PC-9 (cell line): ENCODE measurements around the gene HSPB8.

Experiments
- CTCF ChIP-seq: fragments of 200-600 bp; sonication (generic); conservative IDR thresholded peaks from 2 replicates; pipeline ENCODE4 v1.6.1; 2017; ENCODE audit warnings: mixed run types, antibody characterized with exemption, mild to moderate bottlenecking, moderate library complexity
- EZH2 ChIP-seq: fragments of 200-600 bp; sonication (generic); IDR thresholded peaks from 2 replicates; pipeline ENCODE4 v1.8.0; 2017; ENCODE audit warnings: antibody characterized with exemption, low read depth

DNA sequence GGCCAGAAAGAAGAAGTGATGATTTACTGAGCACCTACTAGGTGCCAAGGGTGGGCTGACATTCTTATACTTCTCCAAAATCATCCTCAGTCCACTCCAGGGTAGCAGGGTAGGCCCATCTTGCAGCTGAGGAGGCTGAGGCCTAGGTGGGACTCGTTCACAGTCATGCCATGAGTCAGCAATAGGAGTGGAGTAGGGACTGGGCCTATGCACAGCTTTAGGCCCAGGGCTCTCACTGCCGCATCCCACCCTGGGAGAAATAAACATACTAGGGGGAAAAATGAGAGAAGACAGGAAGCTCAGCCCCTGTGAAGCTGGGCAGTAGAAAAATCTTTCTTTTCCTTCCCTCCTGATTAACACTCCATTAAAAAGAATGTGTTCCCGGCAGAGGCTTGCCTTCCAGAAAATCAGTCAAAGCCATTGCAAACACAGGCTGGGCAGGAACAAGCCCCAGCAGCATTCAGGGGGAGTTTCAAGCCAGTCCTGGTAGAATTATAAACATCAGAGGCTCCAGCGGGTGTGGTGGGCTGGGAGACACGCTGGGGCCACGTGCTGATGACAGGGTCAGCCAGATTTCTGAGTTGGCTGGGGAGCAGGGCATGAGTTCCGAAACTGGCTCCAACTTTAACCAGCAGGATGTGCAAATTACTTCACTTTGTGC lies 1.8 kb downstream of the HSPB8 start:
- no peak for TF ChIP-seq CTCF
- no peak for TF ChIP-seq EZH2
